ENCODE data around the gene MPPED1.

Gene MPPED1

DNA sequence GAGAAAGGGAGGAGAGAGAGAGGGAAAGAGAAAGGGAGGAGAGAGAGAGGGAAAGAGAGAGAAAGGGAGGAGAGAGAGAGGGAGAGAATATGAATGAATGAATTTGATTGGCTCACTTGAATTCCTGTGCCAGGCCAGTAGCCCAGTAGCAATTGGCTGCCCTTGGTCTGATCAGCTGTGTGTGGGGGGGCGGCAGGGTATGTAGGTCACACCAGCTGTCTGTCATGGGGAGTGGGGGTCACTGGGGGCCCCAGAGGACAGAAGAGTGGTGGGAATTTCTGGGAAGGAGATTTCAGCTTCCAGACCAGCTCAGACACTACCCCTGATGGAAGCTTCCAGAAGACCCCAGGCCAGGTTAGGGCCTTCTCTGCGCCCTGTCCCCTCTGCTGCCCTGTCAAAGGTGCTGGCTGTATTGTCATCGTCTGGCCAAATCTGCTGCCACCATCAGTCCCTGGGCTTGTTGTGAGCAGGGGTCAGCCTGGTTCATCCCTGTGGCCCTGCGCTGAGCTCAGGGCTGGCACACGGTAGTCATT is 21.1 kb downstream of the MPPED1 start:
- no peak for DNase-seq

DNA sequence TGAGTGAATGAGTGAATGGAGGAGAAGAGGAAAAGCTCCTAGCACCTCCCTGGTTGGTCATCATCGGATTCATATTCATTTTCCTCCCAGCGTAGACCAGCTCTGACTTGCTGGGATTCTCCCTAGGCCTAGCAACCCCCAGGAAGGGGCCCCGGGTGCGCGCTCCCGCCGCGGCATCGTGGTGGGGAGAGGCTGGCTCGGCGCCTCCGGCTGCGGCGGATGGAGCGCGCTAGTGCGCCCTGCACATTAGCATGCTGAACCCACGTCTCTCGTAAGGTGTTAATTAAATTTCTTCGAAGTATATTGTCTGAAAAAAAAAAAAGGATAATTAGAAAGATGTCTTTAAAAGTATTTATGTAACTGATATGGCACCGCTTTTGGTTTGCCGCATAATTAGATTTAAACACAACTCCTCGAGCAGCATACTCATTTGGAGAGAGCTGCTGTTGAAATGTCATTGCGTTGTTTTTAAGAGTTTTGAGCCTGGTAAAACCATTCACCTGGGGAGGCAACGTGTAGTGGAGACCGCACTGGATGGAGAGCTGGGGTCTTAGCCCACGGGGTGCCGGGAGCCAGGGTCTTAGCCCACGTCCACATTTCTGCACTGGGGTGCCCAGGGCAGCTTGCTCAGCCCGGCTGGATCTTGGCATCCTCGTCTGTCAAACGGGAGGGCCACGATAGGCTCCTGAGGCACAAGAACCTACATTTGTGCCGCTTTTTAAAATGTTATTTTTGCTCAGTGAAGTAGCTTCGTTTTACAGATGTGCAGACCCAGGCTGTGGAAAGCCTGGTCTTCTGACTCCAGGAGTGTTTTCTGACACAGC is 21.8 kb downstream of the MPPED1 start:
- DNase-seq, result no peak

DNA sequence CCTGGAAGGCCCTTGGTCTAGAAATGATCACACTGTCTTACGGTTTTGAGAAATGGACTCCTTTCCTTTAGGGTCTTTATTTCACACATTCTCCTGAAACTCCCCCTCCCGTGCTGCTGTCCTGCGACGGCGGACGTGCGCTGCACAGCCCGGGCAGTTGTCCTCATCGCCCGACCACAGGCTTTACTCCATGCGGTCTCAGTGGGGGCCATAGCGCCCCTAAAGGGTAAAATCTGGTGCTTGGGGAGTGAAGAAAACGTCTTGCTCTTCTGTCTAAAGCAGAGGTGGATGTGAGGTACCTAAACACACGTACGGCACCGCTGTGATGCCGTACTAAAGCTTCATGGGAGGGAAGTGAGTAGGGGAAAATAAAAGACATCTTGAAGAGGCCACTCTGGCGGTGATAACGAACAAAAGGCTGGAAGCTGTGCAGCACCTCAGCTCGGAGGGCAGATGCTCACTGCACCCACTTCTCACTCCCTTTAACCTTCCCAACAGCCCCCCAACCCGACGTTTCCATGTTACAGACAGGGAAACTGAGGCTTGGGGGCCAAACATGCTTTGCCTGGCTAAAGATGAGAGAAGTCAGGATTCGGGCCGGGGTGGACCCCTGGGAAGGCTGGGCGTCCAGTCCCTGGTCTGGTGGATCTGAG is 22.6 kb downstream of the MPPED1 start:
- no peak for DNase-seq

DNA sequence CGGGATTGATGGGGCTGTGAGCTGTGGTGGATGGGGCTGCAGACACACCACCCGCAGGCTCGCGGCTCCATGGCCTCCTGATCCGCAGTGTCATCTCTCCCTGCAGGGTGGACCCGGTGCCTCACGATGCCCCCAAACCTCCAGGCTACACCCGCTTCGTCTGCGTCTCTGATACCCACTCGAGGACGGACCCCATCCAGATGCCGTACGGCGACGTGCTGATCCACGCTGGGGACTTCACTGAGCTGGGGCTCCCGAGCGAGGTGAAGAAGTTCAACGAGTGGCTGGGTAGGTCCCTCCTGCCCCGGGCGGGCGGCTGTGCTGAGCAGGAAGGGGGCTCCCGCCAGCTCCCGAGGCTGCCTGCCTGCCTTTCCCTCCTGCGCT is 23.1 kb downstream of the MPPED1 start:
- DNase-seq, result no peak

DNA sequence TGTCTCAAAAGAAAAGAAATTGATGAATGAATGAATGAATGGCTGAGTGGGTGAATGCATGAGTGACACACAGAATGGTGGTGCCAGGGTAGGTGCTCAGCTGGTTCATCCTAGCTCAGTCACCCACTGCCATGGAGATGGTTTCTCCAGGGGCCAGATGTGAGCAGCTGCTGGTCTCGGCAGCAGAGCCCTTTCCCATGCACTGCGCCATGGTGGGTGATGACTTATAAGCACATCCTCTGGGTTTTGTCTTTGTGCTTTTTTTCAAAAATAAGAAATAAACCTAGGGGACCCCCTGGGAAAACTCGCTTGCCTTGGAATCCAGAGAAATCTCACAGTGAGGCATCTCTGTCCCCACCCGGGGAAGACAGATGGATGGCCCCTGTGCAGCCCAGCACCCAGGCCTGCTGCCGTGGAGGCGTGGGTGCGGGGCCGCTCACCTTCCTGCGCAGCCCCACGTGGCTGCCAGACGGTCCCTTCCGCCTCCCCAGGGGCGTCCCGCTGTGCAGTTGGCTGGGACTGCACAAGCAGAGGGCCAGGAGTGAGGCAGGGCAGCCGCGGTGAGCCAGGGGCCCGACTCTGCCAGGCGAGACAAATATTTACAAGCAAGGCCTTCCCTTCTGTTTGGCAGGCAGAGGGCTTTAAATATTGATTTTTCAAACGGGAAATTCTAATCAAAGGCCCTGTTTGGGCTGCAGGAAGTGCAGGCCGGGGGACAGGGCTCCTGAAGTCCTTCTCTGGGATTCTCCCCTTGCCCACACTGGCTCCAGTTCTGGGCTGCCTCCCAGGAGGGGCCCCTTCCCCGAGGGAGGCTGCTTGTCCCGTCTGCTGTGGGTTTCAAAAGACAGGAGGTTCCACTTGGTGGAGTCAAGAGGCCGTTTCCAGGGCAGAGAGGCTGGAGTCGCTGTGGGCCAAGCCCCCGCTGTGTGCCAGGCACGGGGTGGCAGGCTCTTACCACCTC is 24.3 kb downstream of the MPPED1 start:
- DNase-seq, result no peak

DNA sequence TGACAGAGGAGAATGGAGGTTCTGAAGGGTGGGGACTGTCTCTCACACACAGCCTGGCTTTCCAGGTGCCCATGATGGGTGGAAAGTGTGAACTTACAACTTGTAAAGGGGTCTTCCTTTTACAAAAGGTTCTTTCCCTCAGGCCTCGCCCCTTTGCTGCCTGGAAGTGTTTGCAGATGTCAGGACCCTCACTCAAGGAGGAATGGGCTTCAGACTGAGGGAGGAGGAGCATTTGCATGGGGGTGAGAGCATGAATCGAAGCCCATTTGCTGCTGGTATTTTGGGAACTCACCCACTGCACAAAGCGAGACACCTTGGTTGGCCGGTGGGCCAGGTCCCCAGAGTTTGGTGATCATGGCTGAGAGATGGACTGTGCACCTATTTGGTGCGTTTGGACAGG is 25.1 kb downstream of the MPPED1 start:
- no peak for DNase-seq

DNA sequence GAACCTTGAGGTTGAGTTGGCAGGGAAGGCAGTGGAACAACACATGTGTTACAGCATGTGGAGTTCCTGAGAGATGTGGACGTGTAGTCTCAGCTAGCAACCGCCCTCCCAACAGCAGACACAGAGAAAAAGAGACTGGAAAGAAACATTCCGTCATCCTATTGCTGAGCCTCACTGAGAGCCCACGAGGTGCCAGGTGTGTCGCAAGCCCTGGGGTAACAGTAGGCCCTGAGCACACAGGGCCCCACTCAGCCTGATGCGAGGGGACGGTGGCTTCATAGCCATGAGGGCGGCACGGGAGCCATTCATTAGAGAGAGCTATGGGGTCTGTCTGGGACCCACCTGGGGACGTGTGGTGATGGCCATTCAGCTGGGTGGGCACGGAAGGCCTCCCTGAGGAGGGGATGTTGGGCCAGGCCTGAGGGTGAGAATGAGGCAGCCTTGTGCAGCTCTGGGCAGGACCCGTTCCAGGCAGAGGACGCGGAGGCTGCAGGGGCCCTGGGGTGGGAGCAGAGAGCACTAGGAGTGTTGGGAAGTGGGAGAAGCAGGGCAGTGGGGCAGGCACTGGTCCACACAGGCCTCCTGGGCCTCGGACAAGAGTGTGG is 26.2 kb downstream of the MPPED1 start:
- DNase-seq, result no peak

DNA sequence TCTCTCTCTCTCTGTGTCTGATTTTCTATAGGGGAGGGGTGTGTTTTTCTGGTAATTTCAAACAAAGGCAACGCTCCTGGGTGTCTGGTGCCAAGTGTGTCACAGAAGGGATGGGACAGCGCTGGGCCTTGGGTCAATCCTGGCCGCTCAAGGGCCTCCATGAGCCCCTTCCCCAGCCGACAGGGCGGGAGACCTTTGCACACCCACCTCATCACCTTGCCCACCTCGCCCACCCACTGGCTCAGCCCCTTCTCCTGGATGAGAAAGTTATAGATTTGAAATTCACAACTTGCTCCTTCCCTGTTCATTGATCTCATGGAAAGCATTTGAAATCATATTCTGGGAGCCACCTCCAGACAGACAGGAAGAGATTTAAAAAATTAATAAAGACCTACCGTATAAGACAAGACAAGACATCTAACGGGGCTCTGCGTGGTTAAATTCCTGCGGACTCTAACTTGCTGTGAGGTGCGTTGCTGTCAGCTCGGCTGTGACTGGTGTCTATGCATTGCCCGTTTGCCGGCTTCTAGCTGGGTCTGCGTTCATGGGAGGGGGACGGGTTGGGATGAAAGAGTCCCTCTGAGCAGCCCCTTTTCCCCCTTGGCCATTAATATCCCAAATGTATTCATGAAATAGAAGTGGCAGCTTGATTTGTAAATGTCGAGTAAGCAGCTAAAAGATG is 27.0 kb downstream of the MPPED1 start:
- DNase-seq, result no peak

DNA sequence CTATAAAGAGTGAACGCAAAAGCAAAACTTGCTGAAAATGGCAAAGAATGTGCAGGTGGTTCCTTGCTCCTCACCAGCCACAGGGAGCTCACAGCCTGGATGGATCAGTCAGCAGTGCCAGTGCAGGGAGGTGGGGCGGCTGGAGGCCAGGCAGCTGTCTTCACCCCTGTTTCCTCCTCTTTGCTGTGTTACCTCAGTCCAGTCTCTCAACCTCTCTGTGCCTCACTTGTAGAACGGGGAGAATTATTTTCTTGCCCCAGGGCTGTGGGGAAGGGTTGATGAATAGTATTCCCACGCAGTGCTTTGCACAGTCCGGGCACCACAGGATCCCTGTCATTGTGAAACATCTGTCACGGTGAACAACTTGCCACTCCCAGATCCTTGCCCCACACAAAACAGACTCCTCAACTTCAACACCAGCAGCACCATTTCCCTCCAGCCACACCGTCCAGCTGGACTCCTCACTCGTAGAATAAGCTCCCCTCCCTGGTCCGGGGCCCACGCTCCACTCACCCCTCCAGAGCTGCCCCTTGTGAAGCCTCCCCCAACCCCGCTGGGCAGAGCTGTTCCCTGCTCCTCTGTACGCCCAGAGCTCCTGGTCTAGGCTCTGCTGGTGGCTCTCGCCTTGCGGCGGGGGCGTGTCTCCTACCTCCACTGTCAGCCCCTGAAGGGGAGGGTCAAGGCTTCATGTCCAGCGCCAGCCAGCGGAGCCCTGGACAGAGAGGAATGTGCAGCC is 27.7 kb downstream of the MPPED1 start:
- no peak for DNase-seq

DNA sequence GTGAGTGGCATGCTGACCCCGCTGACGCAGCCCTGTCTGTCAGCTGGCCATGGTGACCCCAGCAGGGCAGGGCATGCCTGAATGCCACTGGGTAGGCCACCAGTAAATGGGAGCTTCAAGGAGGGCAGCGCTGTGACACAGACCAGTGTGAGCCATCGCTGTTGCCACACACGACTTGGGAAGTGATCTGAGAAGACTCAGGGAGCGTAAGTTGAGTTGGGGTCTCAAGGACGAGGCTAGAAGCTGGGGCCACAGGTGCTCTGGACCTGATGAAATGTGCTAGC is 28.2 kb downstream of the MPPED1 start:
- DNase-seq, result no peak

DNA sequence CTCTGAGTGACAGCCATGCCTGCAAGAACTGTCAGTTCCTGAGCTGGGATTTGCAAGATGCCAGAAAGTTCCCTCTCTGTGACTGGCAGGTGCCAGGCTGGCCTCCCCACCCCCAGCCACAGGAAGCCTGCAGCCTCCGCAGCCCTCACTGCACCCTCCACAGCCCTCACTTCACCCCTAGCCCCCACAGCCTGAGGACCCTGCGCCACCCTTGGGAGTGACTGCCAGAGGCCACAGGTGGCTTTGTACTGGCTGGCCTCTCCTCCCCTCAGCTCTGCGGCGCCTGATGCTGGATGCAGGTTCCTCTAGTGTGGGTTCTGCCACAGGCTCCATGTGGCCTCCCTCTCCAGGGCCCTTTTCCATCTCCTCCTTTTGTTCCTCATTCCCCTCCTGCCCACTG is 28.7 kb downstream of the MPPED1 start:
- no peak for DNase-seq

DNA sequence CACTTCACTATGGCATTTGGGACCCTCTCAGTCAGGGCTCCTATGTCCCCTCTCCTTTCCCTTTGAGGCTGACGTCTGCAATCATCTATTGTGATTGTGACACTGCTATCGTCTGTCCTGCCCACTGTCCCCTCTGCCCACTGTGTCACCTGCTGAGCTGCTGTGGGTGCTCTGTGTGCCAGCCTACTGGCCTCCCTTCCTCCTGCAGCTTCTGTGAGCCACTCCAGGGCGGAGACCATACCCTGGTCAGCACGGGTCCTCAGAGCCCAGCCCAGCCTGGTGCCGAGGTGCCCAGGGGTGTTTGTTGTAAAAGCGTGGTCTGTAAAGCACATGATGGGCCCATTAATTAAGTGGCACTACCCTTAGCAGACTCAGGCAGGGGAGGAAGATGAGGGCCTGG is 29.4 kb downstream of the MPPED1 start:
- DNase-seq, result no peak

DNA sequence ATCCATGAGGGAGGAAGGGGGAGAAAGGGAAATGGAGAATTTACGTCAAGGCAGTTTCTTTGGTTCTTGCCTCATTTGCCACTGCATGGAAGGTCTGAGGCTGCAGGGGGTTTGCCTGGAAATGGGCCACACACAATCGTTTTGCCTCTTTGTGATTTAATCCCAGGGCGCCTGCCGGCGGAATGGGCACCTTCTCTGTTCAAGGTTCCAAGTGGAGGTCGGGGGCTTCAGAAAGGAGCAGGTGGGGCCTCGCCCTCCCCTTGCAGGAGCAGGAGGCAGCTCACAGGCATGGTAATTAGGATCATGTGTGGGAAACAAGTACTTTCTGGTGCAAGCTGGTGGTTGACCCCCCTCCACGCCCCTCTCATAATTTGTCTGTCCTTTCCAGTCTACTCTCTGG is 29.9 kb downstream of the MPPED1 start:
- no peak for DNase-seq

DNA sequence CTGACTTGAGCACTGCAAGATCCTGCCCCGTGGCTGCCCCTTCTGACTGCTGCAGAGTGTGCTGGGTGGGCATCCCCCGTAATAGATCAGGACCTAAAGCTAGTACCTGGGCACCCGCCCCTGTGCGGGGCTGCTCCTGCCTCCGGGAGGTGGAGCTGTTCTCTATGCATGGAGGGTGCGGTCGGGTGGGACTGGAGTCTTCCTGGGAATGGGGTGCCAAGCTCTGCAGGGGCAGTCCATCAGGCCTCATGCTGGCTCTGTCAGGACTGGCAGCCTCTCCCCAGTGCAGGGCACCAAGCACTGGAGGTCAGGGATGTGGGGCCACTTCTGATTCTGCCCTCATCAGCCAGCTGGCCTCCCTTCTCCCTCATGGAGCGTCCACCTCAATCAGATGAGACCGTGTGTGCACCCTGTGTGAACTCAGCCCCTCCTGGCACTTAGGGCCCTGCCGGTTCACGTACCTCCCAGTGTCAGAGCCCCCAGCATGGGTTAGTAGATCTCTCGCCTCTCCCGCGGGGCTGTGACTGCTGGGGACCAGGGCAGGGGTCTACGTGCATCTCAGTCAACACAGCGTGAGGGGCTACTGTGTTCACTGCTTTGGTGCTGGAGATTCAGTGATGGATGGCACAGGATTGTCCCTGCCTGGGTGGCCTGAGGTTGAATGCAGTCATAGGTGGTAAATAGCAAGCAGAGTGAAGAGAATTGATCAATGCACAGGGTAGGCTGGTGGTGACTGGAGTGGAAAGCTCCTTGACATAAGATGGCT is 30.8 kb downstream of the MPPED1 start:
- DNase-seq, result no peak

DNA sequence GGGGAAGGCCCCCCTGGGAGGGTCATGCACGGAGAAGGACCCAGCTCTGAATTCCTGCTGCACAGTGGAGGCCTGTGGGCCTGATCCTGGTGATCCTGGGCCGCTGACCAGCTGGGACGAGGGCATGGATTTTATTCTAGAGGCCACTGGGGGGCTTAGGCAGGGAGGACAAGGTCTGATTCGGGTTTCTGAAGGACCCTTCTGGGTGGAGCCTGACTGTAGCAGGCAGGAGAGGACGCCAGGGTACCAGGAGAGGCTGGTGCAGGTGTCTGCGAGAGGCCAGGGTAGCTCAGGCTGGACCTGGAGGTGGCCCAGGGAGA is 31.3 kb downstream of the MPPED1 start:
- DNase-seq, result no peak

DNA sequence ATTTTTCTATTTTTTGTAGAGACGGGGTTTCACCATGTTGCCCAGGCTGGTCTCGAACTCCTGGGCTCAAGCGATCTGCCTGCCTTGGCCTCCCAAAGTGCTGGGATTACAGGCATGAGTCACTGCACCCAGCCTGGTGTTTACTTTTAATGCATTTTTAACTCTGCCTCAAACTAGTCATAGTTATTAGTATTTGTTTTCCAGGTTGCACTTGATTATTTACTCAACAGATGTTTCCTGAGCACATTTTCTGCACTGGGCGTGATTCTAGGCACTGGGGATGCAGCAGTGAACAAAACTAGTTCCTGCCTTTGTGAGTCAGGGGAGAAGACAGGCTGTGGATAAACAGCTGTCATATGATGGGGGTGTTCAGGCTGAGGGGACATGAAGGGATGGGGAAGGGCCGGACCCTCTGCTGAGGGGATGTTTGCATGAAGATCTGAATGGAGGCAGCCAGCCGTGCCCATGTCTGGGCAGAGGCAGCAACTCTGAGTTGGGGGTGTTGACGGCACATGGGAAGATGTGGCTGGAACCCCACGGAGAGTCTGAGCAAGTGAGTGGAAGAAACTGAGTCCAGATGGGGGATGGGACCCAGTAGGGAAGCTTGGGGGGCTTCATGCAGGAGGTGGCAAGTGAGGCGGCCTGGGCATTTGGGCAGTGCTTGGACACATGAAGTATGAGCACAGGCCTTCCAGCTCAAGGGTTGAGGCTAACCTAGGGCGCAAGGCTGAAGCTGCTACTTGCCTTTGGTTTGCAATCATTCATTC is 34.4 kb downstream of the MPPED1 start:
- no peak for DNase-seq

DNA sequence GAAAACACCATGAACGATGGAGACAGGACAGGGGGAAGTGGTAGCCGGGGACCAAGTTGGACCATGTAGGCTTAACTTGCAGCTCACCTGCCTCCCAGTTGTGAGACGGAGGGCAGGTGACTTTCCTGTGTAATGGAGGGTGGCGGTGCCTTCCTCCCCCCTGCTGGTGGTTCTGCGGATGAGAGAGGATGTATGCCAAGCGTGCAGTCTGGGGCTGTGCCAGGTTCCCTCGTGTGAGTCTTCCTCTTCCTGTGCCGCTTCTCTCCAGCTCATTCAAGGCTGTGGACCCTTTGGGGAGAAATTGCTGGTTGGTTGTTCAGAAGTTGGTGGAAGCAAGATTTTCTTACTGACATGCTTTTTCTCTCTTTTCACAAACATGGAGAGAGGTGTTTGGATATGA is 35.1 kb downstream of the MPPED1 start:
- DNase-seq, result no peak

DNA sequence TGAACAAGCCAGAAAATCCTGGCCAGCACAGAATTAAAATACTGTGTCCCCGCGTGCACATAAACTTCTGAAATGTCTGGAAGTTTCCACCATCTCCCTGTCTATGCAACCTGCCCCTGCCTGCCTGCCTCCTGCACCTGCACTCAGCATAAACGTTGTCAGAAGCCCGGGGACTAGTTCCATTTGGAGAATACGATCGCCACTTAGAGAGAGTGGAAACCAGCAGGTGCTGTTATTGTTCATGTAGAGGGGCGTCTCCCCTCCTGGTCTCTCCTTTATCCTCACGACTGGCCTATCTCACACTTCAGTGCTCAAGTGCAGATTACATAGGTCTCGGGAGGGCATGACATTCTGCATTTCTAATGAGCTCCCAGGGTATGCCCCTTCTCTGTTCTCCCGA is 35.6 kb downstream of the MPPED1 start:
- DNase-seq, result no peak

DNA sequence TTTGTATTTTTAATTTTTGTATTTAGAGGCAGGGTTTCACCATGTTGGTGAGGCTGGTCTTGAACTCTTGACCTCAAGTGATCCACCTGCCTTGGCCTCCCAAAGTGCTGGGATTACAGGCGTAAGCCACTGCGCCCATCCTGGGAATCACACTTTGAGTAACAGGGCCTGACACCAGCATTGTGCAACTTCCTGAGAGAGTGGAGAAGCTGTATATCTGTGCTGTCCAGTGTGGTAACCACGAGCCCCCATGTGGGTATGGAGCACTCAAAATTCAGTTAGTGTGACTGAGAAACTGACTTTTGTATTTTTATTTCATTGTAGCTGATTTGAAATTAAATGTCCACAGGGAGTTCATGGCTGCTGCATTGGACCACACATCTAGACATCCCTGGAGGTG is 36.2 kb downstream of the MPPED1 start:
- DNase-seq, result no peak

DNA sequence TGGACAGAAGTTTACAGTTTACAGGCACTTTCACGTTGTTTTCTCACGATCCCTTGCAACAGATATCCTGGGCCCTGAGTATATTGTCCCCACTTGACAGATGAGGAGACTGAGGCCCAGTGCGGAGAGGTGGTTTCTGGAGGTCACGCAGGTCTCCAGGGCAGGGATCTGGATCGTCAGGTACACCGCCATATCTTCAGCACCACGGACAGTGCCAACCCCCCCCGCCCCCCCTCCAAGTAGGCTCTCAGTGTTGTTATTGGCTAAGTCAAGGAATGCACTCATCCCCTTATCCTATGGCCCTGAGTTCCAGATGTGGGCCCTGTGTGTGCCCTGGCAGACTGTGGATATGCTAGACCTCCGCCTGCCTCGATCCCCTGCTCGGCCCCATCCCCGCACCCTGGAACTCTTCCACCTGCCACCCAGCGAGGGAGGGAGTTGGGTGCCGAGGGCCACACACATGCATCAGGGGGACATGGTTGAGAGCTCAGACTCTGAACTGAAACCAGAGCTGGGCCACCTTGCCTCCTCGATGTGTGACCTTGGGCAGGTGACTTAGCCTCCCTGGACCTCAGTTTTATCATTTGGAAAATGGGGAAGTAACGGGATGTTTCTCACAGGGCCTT is 37.5 kb downstream of the MPPED1 start:
- DNase-seq, result no peak

All from stimulated activated CD4-positive, alpha-beta T cell treated with anti-CD3 and anti-CD28 coated beads, Interleukin-2, amount 100 ng/mL, for 48 hours (primary cell).